Stimulated activated CD4-positive, alpha-beta T cell treated with anti-CD3 and anti-CD28 coated beads, Interleukin-12 subunit alpha, Interleukin-12 subunit beta, amount 100 ng/mL, for 24 hours (primary cell): ENCODE results near the gene CARM1.
"Not testable (repeated sequence)": the region's sequence is repeated elsewhere in the genome, so short reads cannot be mapped to it uniquely, and the experiment has no call there.

Experiments used
- DNase-seq, 2 experiments: peaks; one replicate each; pipeline ENCODE4 v3.0.0-alpha.2; 2020; ENCODE audit warnings: low read depth in 2 of 2

The CARM1 gene

DNA sequence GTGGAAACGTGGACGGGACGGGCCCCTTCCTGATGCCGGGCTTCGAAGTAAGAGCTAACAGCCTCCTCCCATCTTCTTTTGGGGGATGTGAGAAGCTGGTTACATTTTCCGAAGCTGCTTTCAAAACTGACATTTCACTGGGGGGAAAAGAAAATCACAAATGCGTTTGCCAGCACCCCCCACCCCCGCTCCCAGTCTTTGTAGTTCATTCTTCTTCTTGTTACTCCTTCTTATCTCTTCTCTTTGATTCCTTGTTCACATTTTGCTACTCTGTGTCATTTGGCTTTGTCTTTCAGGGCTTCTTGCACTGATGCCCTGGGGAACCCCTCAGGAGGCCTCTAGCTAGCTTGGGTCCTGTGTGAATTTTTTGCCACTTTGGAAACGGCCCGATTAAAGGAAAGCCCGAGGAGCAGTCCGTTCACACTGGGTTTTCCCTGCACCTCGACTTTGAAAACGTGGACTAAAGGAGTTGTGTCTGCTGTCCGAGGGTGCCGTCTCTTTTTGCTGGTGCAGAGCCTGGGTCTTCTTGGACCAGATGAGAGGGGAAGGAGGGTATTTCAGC is 1.3 kb downstream of the CARM1 start:
- peak in 1 of 2 experiments; percentile 24 for DNase-seq

DNA sequence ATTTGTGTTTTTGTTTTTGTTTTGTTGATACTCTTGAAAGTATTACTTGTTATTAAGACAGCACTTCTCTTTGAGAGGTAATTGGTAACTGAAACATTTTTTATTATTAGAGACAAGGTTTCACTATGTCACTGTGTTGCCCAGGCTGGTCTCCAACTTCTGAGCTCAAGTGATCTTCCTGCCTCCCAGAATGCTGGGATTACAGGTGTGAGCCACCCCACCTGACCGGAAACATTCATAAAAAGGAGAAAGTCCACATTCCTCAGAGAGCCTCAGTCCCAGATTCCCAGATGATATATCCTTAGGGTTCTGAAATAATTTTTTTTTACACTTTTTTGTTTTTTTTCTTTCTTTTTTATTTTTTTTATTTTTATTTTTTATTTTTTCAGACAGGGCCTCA is 2.7 kb downstream of the CARM1 start:
- DNase-seq: no peak

DNA sequence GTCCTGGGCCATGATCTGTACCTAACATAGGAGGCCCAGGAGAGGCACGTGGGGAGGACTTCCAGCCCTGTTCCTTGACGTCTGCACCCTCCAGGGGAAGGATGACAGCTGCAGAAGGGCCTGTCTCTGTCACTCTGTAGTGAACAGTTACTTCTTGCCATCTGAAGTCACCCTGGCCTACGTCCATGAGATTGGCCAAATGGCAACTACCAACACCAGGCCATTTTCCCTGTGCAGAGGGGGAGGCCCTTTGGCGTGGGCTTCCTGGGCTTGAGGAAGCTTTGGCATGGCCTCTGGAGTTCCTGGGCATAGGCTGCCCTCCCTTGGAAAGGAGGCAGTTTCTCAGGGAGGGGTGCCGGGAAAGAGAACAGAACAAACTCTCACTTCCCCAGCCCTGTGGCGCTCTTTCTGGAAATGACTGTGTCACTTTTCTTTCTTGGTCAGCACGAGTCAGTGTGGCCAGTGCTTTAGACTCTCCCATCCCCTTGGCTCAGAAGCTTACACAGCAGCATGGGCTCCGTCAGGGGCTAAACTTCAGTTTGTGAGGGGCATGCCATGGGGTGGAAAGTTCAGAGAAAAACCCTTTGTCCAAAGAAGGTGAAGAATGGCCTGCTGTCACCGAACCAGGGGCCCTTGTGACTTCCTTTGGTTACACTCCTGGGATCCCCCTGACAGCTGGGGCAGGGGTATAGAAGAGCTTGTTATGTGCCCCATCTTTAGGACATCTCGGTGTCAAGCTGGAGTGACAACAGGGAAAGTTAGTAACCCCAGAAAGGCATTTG is 5.3 kb downstream of the CARM1 start:
- no peak for DNase-seq

DNA sequence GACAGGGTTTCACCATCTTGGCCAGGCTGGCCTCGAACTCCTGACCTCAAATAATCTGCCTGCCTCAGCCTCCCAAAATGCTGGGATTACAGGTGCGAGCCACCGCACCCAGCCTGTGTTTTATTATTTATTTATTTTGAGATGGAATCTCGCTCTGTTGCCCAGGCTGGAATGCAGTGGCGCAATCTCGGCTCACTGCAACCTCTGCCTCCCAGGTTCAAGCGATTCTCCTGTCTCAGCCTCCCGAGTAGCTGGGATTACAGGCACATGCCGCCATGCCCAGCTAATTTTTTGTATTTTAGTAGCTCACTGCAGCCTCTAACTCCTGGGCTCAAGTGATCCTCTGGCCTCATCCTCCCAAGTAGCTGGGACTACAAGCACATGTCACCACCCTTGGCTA is 6.3 kb downstream of the CARM1 start:
- DNase-seq: not testable (repeated sequence)

DNA sequence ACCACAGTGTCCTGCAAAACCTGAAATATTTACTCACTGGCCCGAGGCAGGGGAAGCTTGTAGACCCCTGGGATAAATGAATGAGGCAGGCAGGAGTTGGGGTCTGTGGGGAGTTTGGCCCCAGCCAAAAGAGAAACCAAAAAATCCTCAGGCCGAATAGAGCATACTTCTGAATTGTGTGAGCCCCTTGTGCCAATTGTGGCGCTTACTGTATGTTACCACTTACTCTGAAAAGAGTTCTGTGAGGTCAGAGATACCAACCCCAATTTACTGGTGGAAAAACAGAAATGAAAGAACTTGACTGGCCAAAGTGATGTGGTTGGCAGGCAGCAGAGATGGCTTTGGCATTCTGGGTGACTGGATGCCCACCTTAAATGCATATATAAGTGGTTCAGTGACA is 6.9 kb downstream of the CARM1 start:
- DNase-seq: no peak

DNA sequence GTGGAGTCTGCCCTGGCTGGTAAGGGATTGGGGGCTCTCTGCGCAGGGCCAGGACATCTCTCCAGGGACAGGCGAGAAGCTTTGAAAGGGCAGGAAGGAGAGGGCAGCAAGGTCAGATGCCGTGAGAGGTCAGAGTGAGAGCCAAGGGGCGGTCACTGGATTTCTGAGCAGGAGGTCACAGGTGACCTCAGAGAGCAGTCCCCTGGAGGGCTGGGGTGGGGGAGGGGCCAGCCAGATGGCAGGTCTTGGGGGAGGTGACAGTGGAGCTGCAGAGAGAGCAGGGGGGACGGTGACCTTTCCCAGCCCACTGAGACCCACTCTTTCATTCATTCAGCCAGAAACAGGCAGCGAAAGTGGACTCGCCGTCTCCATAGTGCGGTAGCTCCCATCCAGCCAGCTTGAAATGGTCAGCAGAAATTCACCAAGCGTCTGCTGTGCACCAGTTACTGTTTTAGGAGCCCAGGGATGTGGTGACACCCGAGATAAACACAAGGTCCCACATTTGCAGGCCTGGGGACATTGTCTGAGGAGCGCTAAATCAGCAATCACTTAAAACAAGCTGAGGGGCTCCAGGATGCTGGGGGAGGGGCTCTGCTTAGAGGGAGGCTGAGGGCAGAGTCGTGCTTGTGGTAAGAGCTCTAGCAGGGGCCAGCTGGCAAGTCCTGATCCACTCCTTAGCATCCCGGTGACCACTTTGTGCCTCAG is 10.2 kb downstream of the CARM1 start:
- no peak for DNase-seq

DNA sequence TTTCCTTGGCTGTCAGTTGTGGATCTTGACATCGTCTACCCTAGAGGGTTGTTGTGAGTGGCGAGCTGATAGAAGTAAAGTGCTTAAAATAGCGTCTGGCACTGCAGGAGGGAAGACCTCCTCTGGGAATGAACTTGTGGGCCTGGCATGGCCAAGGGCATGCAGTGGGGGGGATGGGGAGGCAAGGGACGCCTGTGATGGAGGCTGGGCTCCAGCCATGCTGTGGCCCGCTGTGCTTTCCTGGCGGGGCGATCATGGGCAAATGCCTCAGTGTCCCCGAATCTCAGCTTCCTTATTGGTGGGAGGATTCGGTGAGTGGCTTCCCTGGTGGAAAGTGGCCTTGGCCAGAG is 10.7 kb downstream of the CARM1 start:
- DNase-seq: no peak

DNA sequence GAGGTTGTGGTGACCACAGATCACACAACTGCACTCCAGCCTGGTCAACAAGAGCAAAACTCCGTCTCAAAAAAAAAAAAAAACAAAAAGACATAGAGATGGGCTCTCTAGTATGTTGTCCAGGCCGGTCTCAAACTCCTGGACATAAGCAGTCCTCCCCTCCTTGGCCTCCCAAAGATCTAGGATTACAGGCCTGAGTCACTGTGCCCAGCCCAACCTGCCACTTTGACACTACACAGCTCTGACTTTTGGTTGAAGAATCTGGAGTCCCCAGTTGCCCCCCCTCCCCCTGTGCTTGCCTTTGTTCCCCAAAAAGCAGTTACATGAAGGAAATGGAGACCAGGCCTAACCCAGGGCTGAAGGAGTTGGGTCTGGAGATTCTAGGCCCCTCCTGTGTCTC is 12.9 kb downstream of the CARM1 start:
- no peak for DNase-seq

DNA sequence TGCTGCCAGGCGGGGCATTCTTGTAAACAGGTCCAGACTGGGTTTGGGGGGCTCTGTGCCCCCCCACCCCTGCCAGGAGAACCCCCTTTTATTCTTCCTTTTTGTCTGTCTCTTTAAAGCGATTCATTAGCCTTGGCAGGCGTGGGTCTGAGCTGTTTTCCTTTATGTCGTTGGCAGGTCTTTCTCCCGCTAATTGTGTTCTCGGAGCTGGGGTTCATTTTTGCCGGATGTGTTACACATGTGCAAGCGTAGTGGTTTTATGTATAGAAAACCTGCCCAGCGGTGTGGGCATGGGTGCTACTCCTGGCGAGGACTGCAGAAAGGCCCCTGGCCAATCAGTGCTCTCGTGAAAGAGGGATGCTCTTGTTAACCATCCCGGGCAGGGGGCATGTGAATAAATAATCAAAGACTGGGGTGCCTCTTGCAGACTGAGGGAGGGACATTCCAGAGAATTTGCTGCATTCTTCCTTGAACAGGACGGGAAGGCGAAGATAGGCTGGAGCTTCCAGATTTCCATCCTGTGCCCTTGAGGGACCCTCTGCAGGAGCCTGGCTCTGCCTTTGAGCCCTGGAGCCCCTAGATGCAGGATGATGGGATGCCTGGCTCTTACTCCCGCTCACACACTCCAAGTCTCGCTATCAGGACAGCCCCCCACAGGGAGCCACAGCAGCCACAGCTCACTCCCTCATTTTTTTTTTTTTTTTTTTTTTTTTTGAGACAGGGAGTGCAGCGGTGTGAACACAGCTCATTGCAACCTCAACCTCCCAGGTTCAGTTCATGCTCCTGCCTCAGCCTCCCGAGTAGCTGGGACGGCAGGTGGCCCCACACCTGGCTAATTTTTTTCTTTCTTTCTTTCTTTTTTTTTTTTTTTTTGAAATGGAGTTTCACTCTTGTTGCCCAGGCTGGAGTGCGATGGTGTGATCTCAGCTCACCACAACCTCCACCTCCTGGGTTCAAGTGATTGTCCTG is 14.1 kb downstream of the CARM1 start:
- no peak for DNase-seq

DNA sequence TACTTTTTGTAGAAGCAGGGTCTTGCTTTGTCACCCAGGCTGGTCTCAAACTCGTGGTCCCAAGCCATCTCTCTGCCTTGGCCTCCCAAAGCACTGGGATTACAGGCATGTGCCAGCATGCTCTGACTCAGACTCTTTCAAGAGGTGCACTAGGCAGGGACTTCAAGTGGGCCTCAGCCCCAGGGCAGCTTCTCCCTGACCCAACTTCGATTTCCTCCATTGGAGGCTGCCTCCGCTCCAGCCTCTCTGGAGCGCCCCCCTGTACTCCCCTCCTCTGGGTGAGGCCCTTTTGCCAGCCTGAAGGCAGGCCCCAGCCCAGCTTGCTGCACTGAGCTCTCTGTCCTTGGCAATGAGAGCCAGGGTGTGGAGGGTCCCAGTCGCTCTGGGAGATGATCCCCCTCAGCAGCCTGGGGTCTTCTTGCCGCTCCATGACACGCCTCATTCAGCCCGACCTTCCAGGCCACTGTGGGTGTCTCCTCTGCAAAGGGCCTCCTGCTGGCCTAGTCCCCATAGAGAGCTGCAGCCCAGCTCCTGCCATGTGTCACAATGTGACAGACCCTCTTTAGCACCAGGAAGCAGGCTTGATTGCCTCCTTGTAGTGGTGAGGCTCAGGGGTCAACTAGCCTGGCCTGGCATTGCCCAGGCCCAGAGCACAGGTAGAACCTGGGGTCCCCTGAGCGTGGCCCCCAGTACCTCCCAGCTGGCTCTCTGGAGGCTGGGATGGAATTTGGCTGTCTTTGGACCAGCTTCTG is 16.4 kb downstream of the CARM1 start:
- no peak for DNase-seq

DNA sequence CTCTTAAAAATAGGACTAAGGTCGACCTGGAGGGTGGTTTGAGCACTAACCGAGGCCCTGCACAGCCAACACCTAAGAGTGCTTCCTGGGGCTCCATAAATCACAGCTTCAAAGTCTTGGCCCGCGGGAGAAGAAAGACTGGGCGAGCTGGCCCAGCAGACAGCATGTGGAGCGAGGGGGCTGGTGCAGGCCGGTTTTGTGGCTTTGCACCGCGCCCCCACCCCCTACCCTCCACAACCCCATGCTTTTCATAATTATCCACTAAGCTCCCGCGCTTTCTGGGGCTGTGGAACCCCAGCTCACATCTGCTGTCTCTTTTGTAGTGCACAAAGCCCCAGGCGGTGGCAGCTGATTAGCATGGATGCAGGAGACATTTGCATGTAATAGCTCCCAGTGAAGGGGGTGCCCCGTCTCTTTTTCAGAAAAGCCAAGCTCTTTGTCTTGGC is 17.1 kb downstream of the CARM1 start:
- DNase-seq: no peak

DNA sequence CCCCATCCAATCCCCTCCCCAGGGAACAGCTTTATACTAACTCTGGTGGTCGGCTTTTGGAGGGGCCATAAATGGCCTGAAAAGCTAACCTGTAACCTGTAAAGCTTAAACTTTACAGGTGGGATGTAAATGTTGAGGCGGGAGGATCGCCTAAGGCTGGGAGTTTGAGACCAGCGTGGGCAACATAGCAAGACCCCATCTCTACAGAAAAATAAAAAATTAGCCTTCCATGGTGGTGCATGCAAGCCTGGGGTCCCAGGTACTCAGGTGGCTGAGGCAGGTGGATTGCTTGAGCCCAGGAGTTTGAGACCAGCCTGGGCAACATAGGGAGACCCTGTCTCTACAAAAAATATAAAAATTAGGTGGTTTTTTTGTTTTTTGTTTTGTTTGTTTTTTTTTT is 18.5 kb downstream of the CARM1 start:
- no peak for DNase-seq

DNA sequence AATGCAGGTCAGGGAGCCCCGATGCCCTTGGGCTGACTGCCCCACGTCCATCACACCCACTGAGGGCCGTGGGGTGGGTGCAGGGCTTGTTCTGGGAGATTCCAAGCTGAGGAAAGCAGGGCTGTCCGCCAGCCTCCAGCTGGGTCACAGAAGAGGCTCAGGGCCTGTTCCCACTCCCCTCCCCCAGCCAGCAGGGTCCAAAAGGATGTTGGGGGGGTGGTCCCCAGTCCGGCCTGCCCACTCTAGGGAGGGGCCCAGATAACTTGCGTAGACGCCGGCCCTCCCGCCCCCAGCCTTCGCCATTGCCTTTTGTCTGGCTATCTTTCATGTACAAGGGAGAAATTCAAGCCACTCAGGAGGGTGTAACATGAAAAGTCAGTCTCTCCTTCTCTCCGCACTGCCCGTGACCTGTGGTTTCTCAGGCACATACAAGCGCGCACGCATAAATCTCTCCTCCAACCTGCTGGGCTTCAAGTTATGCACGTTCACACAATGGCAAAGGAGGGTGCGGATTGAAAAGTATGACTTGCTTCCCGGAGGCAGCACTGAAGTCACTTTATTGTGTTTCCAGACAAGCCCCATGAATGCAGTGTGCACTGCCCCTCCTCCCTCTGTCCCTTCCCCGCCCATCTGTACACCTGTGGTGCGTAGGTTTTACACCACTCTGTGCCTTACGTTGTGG is 20.2 kb downstream of the CARM1 start:
- DNase-seq: no peak

DNA sequence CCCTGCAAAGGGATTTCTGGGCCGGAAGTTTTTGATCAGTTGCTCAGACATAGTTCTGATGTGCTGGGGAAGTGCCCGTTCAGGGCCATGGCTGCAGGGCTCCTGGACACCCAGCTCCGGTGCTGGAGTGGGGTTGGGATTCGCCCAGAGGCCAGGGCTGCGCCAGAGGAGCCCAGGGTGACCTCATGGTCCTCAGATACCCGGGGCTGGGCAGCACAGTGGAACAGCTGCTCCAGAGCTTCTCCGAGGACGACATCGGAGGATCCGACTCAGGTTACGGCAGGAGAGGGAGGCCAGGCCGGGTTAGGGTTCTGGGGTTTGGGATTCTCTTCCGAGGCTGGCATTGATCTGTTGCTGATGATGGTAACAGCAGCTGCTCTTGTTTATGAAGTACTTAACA is 20.9 kb downstream of the CARM1 start:
- DNase-seq: no peak

DNA sequence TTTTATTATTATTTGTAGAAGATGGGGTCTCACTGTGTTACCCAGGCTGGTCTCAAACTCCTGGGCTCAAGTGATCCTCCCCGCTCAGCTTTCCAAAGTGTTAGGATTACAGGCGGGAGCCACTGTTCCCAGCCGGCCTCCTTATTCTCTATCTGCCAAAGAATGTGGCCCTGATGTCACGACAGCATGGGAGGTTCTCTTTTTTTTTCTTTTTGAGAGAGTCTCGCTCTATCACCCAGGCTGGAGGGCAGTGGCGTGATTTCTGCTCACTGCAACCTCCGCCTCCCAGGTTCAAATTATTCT is 23.5 kb downstream of the CARM1 start:
- no peak for DNase-seq

DNA sequence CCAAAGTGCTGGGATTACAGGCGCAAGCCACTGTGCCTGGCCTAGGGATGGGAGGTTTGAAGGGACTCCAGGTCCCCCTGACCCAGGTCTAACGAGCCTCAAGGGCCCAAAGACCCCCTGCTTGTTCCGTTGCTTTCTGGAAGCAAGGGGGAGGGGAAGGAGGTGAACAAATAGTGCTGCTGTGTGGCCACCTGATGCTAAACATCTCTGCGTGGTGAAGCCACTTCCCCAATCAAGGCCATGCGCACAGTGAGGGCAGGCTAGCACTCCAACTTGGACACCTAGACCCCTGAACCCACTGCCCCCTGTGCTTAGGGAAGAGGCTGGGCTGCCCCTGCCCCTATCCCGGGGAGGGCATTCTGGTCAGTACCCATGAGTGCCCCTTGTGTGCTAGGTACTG is 24.0 kb downstream of the CARM1 start:
- DNase-seq: no peak

DNA sequence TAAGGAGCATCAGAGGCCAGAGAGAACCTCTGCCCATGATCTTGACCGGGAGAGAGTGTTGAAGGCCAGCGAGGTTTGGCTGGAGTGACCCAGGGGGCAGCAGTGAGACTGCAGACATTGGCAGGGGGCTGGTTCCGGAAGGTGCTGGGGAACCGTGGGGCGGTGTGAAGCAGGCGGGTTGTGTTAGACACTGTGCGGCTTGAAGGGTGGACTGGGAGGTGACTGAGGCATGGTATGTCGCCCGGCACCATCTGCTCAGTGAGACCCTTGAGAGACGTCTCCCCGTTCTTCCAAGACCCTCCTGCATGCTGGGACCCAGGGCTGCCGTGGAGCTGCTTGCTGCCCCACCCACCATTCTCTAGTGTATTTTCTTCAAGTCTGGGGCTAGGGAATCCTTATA is 24.6 kb downstream of the CARM1 start:
- DNase-seq: no peak

DNA sequence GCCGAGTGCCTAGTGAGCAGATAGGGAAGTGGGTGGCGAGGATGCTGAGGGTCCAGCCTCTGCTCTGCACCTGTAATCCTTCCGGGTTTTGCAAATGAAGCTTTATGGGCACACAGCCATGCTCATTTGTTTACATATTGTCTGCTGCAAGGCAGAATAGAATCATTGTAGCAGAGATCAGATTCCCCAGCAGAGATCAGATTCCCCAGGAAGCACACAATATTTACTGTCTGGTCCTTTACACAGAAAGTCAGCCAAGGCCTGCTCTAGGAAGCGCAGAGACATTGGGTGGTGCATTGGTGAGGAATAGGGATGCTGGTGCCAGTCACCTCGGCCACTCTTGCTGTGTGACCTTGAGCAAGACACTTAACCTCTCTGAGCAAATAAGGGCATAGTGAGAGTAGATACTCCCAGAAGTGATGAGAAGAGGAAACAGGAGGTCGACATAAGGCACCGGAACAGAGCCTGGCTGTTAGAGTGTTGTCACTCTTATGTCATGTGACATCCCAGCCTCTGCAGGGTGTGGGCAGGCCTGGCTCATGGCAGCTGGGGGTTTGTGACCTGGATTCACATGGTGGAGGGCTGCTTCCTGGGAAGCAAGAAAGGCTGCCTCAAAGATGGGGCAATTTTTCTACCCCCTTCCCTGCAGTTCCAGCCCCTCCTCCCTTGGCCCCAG is 25.6 kb downstream of the CARM1 start:
- no peak for DNase-seq

DNA sequence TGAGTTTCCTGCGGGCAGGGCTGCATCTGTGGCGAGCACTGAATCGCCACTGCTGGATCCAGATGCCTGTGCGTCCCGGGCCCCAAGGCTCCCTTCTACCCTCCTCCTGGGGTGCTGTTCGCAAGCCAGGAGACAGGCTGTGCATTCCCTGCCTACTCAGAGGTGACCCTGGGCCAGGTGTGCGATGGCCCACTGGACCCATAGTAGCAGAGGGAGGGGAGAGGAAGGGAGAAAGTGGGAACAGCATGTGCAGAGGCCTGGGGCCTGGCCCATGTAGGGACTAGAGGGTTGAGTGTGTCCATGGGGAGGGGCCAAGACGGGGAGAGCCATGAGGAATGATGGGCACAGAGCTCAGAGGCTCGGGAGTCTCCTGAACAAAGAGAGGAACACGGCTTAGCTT is 27.3 kb downstream of the CARM1 start:
- DNase-seq: no peak

DNA sequence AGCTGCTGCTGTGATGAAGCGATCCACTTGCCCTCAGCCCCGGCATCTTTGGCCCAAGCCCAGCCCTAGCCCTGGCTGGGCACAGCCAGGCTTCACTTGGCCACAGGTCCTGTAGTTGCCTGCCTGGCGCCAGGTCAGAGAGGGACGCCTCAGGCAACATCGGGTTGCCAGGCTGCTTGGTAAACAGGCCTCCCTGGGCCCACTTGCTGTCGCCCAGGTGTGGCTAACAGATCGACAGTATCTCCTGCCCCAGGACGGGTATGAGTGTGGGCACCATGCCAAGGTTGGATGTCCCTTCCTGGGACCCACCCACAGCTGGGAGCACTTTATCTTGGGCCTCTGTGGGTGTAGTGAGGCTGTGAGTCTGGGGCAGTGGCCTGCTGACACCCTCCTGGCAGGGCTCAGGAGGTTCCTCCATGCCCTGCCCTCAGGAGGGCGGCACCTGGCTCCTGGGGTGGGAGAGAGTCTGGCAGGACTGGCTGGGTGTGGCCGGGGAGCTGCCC is 27.8 kb downstream of the CARM1 start:
- DNase-seq: no peak
